Heart left ventricle (tissue), 13 donors: Measurements from ENCODE around the gene DSCAML1.

ENCODE experiments used
- CTCF ChIP-seq, 12 donors: fragments of 200-600 bp; sonication (generic) in 4 of 12; IDR thresholded peaks; one replicate each; pipeline versions ENCODE4 v1.5.0 to v1.8.0; 2018 to 2022; ENCODE audit warnings: antibody characterized with exemption in 12 of 12, mild to moderate bottlenecking in 5 of 12
- POLR2A ChIP-seq, 2 donors: fragments of 450-650 bp; IDR thresholded peaks; one replicate each; pipeline ENCODE4 v1.6.1; 2017; ENCODE audit warnings: antibody characterized with exemption in 2 of 2, mild to moderate bottlenecking in 2 of 2, moderate library complexity in 2 of 2
- donor health status: ischemic (EF 13 %, LVEDD 7.1; RV severe dilation, severe dysfunction).
- donor health status: DM: no; HTN: yes; CAD: no.
- donor health status: DM: no; HTN: no; CAD: no.
- donor health status: ischemic (EF 25% LVEDD 6.9; RV normal size, moderate dysfunction).
- donor health status: ischemic (EF 25% LVEDD 5.7; RV mildly dilated, moderate dysfunction).
- donor health status: ischemic (EF 35%, LVEDD 5.7; RV mildly dilated, moderate dysfunction).
- donor health status: nonischemic (EF 11% LVEDD 7.7; RV severe dilation, severe dysfunction).
- donor health status: DM: yes; HTN: yes; CAD: no.
- donor health status: PGD.
- donor health status: ischemic (EF 29% LVEDD 5.4; RV normal size, mild dysfunction).
- donor health status: nonischemic (EF 23%, LVEDD 6.1; RV moderate dilation, normal function).

- no peak for TF ChIP-seq CTCF (IDR thresholded peaks at IDR 0.05)
- no peak for TF ChIP-seq POLR2A (IDR thresholded peaks at IDR 0.05)
Measured at GRCh38 chr11:117829369-117829725, 32.3 kb upstream of the DSCAML1 start.
